Omental fat pad (tissue), 4 donors: ENCODE results near the gene HPSE2. TPM values are rescaled to one million over a fixed set of nuclear protein-coding genes. Genes with fewer than 3 reads are reported as not detected.

Experiments used
- ATAC-seq: fragments of 150-250 bp; one replicate; pipeline ENCODE4 v1.9.1; 2016; ENCODE audit warnings: mild to moderate bottlenecking, moderate library complexity; ENCODE audit not compliant: low FRiP score
- DNase-seq: peaks from one replicate; pipeline ENCODE4 v3.0.0-alpha.2; 2019; ENCODE audit warnings: low spot score
- CTCF ChIP-seq, 3 donors: fragments of 450-650 bp; IDR thresholded peaks; one replicate each; pipeline ENCODE4 v1.5.1; 2016 to 2017; ENCODE audit warnings: antibody characterized with exemption in 3 of 3, mild to moderate bottlenecking in 3 of 3, moderate library complexity in 2 of 3
- total RNA-seq, 4 donors: library from RNA; depleted of rRNA; stranded (reverse); fragments of >200 nt; gene quantifications; one replicate each; pipeline ENCODE4 v1.1.0, GENCODE V29; 2016

The HPSE2 gene
- total RNA-seq, 4 donors from 2014 or later = 0.24 to 1.5 (median 0.46) TPM

GRCh38 chr10:98608411-98608810 lies 627.2 kb downstream of the HPSE2 start:
- TF ChIP-seq CTCF (IDR thresholded peaks at IDR 0.05) = no peak
- ATAC-seq = no peak

DNA sequence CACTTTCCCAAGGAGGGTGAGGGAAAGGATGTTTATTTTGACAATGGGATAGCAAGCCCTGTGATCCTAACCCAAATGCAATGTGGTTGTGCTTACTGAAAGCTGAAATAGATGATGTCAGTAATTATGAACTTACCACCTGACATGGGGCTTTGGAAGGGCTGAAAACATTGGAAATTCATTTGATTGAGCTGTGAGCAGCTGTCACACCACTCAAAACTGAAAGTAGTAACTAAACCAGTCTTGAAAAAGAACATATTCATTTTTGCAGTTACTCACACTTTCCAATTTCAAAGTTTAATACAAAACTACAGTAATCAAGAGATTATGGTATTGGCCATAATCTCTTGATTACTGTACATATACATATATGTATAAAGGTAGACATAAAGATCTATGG lies 633.4 kb downstream of the HPSE2 start:
- no peak for TF ChIP-seq CTCF (IDR thresholded peaks at IDR 0.05)
- ATAC-seq (no peak), DNase-seq (no peak)

More at GRCh38 chr10:98608411-98608810, 627.2 kb downstream of the HPSE2 start:
- DNase-seq = no peak

GRCh38 chr10:98599032-98599610 lies 636.5 kb downstream of the HPSE2 start:
- no peak for ATAC-seq
- no peak for DNase-seq
- TF ChIP-seq CTCF (IDR thresholded peaks at IDR 0.05) = no peak

DNA sequence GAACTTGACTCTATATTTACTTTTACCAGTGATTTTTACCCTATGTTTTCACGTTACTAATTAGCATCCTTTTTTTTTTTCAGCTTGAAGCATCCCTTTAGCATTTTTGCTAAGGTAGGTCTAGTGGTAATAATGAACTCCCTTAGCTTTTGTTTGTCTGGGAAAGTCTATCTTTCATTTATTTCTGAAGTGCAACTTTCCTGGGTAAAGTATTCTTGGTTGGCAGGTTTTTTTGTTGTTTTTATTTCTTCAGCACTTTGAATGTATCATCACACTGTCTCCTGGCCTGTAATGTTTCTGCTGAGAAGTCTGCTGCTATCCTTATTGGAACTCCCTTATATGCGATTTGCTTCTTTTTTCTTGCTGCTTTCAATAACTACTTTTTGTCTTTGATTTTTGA lies 639.2 kb downstream of the HPSE2 start:
- ATAC-seq (no peak), DNase-seq (no peak)
- TF ChIP-seq CTCF (IDR thresholded peaks at IDR 0.05) = no peak

- ATAC-seq = no peak
- DNase-seq = no peak
- TF ChIP-seq CTCF (IDR thresholded peaks at IDR 0.05) = no peak
Measured at GRCh38 chr10:98589691-98590090, 646.0 kb downstream of the HPSE2 start.

GRCh38 chr10:98589007-98589406 lies 646.6 kb downstream of the HPSE2 start:
- no peak for TF ChIP-seq CTCF (IDR thresholded peaks at IDR 0.05)
- ATAC-seq = no peak
- no peak for DNase-seq

DNA sequence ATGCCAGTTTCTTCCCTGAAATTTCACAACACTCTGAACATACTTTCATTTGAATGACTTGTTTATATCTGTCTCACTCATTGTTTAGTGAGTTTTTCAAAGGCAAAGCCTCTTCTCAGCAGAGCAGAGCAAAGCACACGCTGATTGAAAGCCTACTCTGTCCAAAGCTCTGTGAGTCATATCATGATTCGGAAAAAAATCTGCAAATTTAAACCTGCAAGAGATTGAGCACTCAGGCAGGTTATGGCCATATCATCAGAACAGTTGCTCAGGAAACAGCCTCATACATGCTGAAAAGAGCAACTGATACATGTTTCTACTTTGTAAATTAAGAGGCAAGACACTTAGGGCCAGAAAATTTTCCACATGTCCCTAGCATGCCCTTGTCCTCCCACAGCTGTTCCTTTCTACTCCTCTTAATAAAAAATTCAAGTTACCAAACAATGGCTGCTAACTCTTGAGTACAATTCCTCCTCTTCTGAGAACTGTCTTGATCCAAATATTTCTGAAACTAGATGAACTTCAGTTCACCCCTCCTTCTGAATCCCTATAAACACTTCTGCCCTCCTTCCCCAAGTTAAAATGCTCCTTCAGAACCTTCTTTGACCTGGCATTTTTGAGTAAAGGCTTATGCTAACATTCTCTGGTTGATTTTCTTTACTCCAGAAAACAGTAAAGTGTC lies 648.4 kb downstream of the HPSE2 start:
- ATAC-seq (no peak), DNase-seq (no peak)
- no peak for TF ChIP-seq CTCF (IDR thresholded peaks at IDR 0.05)
